Left ventricle myocardium superior (tissue), 1 donor: ENCODE data around the gene CFAP299. TPM values are rescaled to one million over a fixed set of nuclear protein-coding genes. Genes with fewer than 3 reads are reported as not detected.
"Not testable (repeated sequence)": the region's sequence is repeated elsewhere in the genome, so short reads cannot be mapped to it uniquely, and the experiment has no call there.

ENCODE experiments used
- ATAC-seq: fragments of 200-7000 bp; cut with Tn5 transposase; one replicate; pipeline ENCODE4 v1.9.1; 2020; ENCODE audit warnings: mild to moderate bottlenecking, moderate library complexity
- DNase-seq: peaks from one replicate; pipeline ENCODE4 v3.0.0-alpha.2; 2020
- intact Hi-C: fragments of 100-400 bp; cut with micrococcal nuclease; formaldehyde crosslinking; loops from one replicate; pipeline ENCODE4 v1.11.0; 2022
- total RNA-seq: library from RNA; stranded (reverse); fragmentation: NEBNext Ultra II Directional; extraction: Animal tissue kit (Norgen Biotek cat#: 25700); gene quantifications from one replicate; pipeline ENCODE4 v1.2.1, GENCODE V29; 2021
- donor health status: DM: no; HTN: yes; CAD: no; lungs with severe emphysema.

Gene CFAP299
- total RNA-seq, 1 donor from 2014 or later, result not detected

DNA sequence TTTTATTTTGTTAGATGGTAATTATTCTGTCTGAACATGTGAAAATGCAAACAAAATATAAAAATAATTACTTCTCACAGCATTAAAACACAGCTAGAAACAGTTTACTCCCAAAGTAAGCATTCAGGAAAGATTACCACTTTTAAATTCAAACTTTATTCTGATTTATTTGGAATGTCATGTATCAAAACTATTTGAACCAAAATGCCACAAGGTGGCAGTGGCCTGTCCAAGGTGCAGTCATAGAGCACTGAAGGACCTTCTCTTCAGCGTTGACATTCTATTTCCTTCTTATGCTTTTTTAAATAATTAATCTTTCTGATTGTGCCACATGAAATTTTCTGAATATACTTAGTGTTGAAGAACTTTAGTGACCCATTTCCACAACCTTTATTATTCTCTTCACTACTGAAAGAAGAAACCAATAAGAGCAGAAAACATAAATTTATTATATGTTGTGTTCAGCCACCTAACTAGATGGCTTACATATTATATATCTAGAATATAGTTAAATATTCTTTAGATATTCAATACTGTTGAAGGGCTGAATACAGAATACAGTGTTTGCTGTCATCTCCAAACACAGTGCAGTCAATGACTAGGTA lies 283.6 kb downstream of the CFAP299 start:
- DNase-seq (no peak), ATAC-seq (no peak)
- intact Hi-C loops, result no loop called here

DNA sequence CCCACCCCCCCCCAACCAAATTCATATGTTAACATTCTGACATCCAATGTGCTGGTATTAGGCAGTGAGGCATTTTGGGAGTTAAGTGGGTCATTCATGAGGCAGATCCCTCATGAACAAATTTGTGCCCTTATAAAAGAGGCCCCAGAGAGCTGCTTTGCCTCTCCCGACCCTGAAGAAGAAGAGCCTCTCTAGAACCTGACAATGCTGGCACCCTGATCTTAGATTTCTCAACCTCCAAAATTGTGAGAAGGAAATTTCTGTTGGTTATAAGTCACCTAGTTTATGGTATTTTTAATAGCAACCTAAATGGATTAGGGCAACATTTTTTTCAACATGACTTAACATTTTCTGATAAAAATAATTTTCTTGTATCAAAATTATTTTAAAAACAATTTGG lies 296.3 kb downstream of the CFAP299 start:
- ATAC-seq (no peak), DNase-seq (no peak)
- intact Hi-C loops, result no loop called here

DNA sequence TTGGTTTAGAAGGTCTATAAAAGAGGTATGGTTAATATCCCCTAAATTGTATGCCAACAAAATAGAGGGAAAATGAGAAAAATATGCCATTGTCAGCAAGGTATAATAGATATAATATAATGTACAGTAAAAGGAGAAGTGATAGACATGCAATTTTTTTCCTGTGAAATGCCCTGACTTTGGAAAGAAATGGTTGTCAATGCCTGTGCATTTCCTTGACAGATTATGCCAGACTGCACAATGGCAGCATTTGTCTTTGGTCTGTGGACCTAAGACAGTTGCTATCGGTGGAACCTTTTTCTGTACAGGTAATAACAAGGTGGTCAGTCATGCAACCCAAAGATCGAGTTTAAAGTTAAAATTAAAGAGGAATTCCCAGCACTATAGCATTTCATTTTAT lies 301.7 kb downstream of the CFAP299 start:
- no peak for DNase-seq
- no peak for ATAC-seq
- intact Hi-C loops, result no loop called here

DNA sequence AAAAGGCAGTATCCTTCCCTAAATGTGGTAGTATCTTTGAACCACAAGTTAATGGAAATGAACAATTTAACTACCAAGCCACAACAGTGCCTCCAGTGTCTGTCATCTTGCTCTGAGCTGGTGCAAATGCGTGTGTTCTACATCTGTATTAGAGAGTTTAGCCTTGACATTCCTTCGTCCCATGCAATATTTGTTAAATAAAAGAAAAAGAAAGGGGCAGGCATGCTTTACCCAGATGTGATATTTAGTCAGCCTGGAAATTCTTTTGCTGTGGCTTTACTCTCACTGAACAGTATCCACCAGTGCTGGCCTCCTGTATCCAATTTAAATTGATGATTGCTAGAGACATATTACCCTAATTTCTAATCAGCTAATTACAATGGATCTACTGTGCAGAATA lies 310.5 kb downstream of the CFAP299 start:
- ATAC-seq, result no peak
- intact Hi-C loops, result no loop called here

DNA sequence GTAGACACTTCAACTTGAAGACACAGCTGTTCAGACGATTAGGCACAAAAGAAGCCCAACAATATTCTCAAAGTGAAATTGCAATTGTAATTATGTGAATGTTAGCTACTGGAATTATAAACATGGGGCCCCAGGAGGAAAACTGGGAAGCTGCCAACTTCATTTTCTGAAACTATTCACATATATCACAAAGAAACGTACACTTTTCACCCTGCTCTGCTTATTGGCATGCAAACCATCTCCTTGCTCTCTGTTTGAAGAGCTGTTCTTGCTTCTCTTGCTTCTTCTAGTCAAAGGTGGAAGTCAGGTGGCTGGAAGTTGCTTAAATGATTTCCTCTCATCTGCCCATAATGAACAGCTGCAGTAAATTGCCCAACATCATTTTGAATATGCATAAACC lies 320.1 kb downstream of the CFAP299 start:
- no peak for DNase-seq
- no peak for ATAC-seq
- intact Hi-C loops, result no loop called here

More for the DNA sequence above, 310.5 kb downstream of the CFAP299 start:
- DNase-seq, result no peak

DNA sequence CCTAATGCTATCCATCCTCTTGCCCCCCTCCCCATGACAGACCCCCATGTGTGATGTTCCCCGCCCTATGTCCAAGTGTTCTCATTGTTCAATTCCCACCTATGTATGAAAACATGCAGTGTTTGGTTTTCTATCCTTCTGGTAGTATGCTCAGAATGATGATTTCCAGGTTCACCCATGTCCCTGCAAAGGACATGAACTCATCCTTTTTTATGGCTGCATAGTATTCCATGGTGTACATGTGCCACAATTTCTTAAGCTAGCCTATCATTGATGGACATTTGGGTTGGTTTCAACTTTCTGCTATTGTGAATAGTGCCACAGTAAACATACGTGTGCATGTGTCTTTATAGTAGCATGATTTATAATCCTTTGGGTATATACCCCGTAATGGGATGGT lies 334.6 kb downstream of the CFAP299 start:
- DNase-seq, ATAC-seq, intact Hi-C loops: not testable (repeated sequence)

DNA sequence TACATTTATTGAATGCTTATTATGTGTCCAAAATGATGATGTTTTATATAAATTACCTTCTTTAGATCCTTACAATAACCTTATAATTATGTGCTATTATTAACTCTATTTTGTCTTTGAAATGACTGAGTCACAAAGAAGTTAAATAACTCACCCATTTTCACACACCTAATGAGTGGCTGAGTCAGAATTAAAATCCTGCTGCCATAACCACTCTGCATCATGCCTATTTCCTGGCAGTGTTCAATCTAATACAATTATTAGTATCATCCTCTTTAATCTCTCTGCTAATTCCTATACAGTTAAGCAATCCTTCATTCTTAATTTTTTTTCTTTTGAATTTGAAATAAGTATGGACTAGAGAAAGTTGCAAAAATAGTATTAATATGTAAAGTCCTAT lies 342.9 kb downstream of the CFAP299 start:
- DNase-seq (no peak), ATAC-seq (no peak)
- intact Hi-C loops, result no loop called here

DNA sequence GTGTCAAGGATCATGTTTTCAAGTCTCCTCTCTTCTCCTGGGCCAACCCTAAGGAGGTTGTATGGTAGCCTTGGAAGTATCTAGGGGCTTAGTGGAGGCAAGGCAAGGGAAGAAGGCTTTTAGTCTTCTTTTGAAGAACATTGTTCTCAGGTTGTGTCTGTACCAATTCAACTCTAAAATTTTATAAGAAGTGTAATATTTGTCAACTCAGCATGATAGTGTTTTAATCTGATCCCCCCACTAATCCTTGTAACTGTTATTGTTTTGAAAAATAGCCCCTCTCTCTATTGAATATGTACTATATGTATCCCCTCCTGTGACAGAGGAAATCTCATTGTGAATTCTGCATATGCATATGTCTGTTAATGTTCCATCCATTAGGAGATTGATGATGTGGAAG lies 345.4 kb downstream of the CFAP299 start:
- ATAC-seq, result no peak
- intact Hi-C loops, result no loop called here
- DNase-seq, result no peak

DNA sequence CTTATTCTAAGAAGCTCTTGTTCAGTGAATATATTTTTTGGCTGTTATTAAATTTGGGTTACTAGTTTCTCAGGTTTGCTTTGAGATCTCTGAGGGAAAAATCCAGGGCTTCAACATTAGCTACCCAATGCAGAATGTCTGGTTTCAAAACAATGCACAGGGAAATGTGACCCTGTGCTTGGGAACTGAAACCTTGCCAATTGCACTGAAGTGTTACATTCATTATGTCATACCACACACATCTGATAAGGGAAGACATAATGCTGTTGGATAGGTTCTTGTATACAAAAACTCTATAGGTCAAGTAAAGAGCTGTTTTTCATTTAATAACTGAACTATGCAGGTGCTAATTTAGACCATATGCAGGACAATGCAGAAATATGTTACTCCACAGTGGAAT lies 349.7 kb downstream of the CFAP299 start:
- ATAC-seq (no peak), DNase-seq (no peak)
- intact Hi-C loops, result no loop called here

DNA sequence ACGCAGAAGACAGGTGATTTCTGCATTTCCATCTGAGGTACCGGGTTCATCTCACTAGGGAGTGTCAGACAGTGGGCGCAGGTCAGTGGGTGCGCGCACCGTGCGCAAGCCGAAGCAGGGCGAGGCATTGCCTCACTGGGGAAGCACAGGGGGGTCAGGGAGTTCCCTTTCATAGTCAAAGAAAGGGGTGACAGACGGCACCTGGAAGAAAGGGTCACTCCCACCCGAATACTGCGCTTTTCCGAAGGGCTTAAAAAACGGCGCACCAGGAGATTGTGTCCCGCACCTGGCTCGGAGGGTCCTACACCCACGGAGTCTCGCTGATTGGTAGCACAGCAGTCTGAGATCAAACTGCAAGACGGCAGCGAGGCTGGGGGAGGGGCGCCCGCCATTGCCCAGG lies 352.2 kb downstream of the CFAP299 start:
- ATAC-seq, intact Hi-C loops, DNase-seq: not testable (repeated sequence)

DNA sequence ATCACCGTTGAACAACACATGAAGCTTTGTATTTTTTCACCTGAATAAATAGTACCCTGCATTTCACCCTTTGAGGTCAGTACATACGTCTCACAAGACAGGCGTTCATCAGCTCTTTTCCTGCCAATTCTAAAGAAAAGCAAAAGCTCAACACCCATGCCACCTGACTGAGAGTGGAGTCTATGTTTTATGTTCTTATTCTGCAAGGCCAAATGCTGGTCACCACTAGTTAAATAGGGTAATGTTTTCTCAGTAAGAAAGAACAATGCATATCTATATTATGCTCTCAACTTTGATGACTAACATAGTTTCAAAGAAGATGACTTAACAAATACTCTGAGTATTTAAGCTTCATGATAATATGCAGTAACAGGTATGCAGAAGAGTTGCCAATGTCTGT lies 358.6 kb downstream of the CFAP299 start:
- intact Hi-C loops, result no loop called here
- ATAC-seq, result no peak
- DNase-seq, result no peak

DNA sequence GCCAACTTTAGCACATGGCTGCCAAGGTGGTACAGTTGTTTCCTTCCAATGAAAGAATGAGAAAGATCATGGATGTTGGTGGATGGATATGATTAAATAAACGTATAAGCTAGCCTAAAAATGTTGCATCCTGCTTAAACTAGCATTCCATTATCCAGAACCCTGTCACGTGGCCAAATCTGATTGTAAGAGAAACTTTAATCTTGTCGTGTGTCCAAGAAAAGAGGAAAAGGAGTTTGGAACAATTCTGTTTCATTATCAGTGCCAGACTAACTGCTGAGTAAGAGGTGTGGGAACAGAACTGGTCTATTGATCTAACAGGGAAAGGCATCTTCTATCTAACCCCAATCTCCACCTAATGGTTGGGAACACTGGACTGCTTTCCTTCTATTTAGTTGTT lies 369.8 kb downstream of the CFAP299 start:
- no peak for DNase-seq
- intact Hi-C loops, result no loop called here
- ATAC-seq, result no peak

DNA sequence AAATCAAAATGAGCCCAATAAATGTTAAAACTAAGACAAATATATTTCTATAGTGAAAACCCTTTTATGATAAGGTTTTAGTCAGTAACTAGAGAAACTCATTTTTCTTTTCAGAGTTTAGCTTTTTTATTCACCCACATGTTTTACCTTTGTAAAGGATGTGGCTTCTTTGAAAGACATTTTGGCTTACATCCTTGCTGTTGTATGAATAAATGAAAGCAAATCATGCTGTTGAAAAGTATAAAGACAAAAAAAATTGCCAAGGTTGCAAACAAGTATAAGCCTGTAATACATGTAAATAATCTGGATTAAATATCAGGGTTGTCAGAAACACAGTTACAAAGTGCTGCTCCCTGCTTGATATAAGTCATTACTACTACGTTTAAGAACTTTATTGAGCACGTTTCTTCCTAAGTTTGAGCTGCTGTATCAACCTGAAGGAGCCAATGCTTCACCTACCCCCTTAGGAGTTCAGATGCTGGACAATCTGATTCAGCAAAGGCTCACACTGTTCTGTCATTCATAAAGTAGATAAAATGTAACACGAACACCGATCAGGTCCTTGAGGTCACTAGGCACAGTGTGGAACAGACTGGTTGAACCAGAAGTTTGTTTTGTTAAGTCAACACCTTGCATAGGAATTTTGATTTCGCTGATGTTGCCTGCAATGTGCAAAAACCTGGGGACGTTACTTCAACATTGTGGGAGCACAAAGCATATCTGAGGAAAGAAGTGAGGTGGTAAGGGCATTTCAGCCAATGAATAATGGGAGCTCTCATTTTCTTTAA lies 373.7 kb downstream of the CFAP299 start:
- DNase-seq (no peak), ATAC-seq (no peak)
- intact Hi-C loops, result no loop called here

DNA sequence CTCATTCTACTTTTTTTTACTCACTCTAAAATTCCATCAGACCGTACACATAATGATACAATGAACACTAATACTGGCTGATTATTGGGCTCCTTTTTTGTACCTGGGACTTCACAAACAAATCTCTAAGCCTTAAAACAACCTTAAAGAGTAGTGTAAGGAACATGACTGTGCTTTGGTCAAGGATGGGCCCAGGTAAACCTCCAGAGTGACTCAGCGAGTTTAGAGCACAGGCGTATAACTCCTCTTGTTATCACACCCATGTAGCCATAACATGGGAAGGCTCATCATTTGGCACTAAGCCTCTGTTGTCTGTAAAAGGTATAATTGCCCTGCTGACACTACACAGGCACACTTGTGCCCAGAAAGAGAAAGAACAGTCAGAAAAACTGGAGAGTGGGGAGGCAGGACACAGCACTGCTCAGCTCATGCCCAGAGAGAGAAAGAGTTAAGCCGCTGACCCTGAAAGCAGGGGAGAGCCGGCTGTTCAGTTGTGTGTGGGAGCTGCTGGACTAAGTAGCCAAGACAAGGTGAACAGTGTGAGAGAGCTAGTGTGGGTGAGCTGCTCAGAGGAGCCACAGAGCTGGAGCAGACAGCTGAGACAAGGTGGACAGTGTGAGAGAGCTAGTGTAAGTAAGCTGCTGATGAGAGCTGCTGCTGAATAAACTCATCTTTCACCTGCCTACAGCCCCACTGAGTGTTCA lies 375.4 kb downstream of the CFAP299 start:
- intact Hi-C loops, result no loop called here
- no peak for DNase-seq
- no peak for ATAC-seq

DNA sequence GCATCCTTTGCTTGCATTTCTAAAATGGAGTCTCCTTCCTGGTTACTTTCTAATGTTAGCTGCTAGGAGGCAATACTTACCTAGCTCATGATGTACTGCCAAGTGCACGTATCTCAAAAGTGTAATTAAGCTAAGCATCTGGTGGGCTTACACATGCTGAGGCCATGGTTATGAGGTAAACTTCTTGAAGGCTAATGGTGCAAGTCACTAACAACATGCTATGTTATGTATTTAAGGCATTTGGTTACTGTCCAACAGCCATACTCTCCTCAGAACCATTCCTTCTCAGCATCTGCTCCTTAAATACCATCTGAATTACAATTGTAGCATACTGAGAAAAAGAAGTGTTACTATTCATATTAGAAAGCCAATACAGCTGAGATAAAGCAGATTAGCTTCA lies 376.4 kb downstream of the CFAP299 start:
- DNase-seq (no peak), ATAC-seq (no peak)
- intact Hi-C loops, result no loop called here

DNA sequence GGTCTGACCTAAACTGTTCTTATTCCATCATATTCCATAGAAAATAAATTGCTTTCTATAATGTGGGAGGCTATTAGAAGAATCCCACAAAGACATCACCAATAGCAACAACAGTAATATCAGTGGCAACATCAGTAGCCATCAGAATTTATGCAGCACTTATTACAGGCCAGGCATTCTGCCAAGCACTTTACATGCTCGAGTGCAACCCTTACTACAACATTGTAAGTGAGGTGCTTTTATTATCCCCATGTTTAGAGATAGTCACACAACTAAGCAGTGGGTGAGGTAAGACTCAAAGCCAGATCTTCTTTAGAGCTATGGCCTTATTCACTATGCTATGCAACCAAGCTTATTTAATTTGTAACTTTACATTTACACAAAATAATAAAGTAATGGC lies 377.9 kb downstream of the CFAP299 start:
- DNase-seq, result no peak
- ATAC-seq, result no peak
- intact Hi-C loops, result no loop called here

DNA sequence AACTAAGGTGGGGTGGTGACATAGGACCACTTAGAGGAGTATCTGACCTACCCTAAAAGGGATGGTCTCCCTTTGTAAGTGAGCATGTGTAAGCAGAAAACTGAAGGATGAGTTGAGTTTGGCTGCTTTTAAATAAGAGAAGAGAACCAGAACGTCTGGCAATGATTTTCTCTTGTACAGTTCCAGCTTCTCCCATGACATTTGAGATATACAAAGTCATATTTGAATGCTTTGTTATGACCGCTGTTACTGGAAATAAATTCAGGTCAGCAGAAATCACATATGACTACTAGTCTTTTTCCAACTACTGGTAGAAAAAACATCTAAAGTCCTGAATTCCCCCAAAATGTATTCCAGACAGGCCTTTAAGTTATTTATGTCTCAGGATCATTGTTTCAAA lies 381.7 kb downstream of the CFAP299 start:
- DNase-seq, result no peak
- intact Hi-C loops, result no loop called here
- ATAC-seq, result no peak

DNA sequence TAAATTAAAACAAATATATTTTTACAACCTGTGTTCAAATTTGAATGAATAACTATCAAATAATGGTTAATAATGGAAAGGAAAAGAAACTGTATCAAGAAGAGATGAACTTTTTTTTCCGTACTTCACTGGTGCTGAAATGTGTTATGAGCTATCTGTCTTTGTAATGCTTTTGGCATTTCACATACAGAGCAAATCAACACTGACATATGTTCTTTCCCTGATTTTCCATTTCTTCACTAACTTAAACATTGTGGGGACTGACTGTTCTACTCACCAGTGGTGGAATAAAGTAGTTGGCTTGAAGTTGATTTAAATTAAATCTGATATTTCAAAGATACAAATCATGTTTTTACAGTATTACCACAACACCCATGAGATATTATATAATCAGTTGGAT lies 390.9 kb downstream of the CFAP299 start:
- no peak for ATAC-seq

DNA sequence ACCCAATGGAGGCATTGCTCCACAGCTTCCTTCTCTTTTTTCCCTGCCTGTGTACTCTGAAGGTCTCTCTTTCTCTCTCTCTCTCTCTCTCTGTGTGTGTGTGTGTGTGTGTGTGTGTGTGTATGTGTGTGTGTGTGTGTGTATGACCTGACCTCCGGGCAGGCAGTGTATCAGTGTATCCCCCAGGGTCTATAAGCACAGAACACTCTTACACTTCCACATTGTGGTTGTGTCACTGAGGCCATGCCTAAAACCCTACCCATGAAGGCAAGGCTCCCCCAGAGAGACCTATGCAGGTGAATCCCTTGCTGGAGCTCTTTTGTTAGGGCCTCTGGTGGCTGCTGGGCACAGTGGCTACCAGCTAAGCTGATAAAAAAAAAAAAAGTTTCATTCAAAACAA lies 394.6 kb downstream of the CFAP299 start:
- DNase-seq (no peak), ATAC-seq (no peak)
- intact Hi-C loops, result no loop called here

More for the DNA sequence above, 390.9 kb downstream of the CFAP299 start:
- DNase-seq, result no peak
- intact Hi-C loops, result no loop called here

DNA sequence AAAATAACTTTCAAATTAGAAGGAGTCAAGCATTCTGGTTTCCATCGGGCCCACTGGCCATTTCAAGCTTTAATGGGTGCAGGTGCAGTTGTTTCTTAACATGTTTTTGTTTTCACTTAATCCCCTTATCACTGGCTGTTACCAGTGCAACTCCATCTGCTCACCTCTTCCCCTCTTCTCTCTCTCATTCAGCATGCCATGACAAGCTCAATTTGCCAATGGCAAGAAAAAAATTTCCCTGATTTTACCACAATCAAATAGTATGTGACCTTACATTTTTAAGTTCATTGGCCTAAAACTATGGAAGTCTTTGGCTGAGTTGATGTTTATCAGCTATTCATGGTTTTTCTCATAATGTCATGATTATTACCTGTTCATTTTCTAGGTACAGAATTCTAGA lies 395.9 kb downstream of the CFAP299 start:
- DNase-seq (no peak), ATAC-seq (no peak)
- intact Hi-C loops, result no loop called here

DNA sequence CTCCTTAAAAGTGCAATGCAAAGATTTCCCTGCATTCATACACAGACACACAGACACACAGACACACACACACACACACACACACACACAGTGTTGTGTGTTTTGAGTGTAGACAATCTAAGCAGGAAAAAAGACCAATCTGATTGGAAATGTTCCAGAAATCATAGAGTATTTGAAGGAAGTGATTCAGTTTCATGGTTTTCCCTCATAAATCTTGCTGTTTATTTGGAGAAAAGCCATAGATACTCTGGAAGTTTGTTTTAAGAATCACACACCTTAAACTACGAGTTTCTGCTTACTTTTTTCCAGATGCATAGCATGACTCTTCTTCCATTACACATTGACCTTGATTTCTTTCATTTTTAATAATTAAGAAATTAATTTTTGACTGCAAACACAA lies 396.5 kb downstream of the CFAP299 start:
- ATAC-seq (no peak), DNase-seq (no peak)
- intact Hi-C loops, result no loop called here
